Measurements from ENCODE around the gene GPR17. TPM values are rescaled to one million over a fixed set of nuclear protein-coding genes. Genes with fewer than 3 reads are reported as not detected.

GPR17 gene
- total RNA-seq, 4 donors from 2014 or later, result not detected

DNA sequence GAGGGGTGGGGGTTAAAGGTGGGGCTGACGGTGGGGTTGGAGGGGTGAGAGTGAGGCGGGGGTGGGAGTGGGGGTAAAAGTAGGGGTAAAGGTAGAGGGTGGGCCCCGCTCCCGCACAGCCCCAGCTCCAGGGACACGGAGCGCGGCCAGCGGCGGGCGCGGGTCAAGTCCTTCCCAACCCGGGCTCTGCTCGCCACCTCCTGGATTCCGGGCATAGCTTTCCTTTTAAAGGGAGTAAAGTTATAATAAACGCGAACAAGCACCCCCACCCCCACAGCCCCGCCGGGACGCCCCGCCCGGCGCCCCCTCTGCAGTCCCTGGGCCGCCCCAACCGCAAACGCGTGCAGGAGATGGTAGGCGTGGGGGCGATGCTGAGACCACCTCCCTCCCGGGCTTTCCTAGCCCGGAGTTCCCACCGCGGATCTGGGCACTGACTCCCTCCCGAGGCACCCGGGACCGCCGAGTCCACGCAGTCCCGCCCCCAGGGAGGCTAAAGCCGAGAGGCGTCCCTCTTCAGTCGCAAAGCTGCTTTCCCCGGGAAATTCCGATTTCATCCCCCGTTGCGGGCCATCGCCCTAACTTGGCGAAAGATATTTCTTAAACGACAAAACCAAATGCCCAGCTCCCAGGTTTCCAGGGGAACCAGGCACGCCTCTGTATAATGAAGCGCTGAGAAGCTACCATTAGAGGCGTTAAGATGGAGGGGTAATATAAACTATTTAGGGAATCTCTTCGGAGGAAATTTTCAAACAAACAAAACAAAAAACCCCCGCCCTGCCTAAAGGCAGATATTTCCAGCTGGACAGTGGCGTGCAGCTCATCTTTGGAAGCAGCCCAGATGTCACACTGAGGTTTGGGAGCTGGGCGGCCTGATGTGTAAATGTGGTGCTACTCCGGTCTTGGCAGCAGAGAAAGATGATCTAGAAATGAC is 29.6 kb downstream of the GPR17 start, which contains the start of gene LIMS2:
Gene LIMS2 (minus strand): TSS at position 200 of the 931 bp plus-strand sequence. CDS start 506 bp downstream, outside the sequence.
- no peak for DNase-seq
- TF ChIP-seq POLR2A (IDR thresholded peaks at IDR 0.05), result no peak
- TF ChIP-seq, protein P1, sequence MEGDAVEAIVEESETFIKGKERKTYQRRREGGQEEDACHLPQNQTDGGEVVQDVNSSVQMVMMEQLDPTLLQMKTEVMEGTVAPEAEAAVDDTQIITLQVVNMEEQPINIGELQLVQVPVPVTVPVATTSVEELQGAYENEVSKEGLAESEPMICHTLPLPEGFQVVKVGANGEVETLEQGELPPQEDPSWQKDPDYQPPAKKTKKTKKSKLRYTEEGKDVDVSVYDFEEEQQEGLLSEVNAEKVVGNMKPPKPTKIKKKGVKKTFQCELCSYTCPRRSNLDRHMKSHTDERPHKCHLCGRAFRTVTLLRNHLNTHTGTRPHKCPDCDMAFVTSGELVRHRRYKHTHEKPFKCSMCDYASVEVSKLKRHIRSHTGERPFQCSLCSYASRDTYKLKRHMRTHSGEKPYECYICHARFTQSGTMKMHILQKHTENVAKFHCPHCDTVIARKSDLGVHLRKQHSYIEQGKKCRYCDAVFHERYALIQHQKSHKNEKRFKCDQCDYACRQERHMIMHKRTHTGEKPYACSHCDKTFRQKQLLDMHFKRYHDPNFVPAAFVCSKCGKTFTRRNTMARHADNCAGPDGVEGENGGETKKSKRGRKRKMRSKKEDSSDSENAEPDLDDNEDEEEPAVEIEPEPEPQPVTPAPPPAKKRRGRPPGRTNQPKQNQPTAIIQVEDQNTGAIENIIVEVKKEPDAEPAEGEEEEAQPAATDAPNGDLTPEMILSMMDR (IDR thresholded peaks at IDR 0.05), result no peak
- 10 to 17% methylated on average over 24 of the region's 56 CpGs for WGBS, 2 donors
- Histone ChIP-seq H3K4me3 (peak within 1 kb of the TSS; percentile 55 to 79 (median 66)), H3K27me3 (peaks cover 0 to 60% (median 0%) of the 10 kb centered on the region in 4 donors), H3K27ac (peak within 1 kb of the TSS; percentile 81 to 95 (median 88)), H3K4me1 (peaks cover 3 to 65% (median 7%) of the 10 kb centered on the region in 3 donors), H3K36me3 (no peaks in the 10 kb centered on the region), H3K9me3 (no peaks in the 10 kb centered on the region)
- intact Hi-C loops (cut with DNase I), result no loop called here

DNA sequence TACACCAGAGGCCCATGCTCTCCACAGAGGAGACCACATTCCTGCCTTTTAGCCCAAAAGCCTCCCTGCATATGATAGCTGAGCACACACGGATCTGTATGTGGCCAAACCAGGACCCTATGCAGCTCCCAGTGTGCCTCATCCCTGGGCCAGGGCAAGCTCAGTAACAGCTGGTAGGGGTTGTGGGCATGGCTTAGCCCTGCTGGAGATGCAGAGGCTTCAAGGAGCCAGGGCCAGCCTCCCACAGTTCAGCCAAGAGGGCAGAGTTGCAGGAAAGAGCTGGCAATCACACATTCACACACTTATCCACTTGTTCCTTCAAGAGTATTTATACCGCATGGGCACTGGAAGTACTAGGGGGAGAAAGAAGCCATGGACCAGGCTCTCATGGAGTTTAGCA is 31.0 kb downstream of the GPR17 start:
- Histone ChIP-seq H3K27me3 (peaks cover 0 to 55% (median 0%) of the 10 kb centered on the region in 4 donors), H3K9me3 (no peaks in the 10 kb centered on the region), H3K36me3 (no peaks in the 10 kb centered on the region), H3K27ac (no peak overlapping the region), H3K4me3 (no peak overlapping the region), H3K4me1 (peaks cover 11 to 65% (median 11%) of the 10 kb centered on the region in 3 donors)
- intact Hi-C loops (cut with DNase I), result no loop called here
- no peak for DNase-seq
- 71 to 86% methylated on average over 2 of the region's 2 CpGs for WGBS, 2 donors
- no peak for TF ChIP-seq POLR2A (IDR thresholded peaks at IDR 0.05)
- TF ChIP-seq, protein P1 (IDR thresholded peaks at IDR 0.05), result no peak

DNA sequence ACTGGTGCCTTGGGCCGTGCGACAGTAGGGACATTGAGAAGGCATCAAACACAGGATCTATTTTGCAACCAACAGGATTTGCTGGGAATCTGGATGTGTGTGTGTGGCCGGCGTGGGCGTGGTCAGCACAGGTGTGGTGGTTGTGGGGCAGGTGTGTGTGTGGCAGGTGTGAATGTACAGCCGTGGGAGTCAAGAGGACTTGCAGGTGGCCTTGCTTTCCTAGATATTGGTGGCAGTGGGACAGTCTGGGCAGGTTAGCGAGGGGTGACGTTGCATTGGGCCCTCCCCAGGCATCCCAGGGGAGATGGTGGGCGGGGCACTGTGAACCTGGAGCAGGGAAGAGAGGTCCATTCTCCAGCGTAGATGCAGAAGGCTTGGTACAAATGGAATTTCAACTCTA is 32.6 kb downstream of the GPR17 start:
- Histone ChIP-seq H3K27me3 (peaks cover 0 to 40% (median 0%) of the 10 kb centered on the region in 4 donors), H3K27ac (no peak overlapping the region), H3K9me3 (no peaks in the 10 kb centered on the region), H3K4me3 (no peak overlapping the region), H3K36me3 (no peaks in the 10 kb centered on the region), H3K4me1 (peaks cover 11 to 70% (median 11%) of the 10 kb centered on the region in 3 donors)
- TF ChIP-seq POLR2A (IDR thresholded peaks at IDR 0.05), result no peak
- TF ChIP-seq, protein P1 (IDR thresholded peaks at IDR 0.05), result no peak
- WGBS, 2 donors, result 67 to 71% methylated on average over 8 to 10 of the region's 10 CpGs
- DNase-seq, result no peak
- intact Hi-C loops (cut with DNase I), result no loop called here

DNA sequence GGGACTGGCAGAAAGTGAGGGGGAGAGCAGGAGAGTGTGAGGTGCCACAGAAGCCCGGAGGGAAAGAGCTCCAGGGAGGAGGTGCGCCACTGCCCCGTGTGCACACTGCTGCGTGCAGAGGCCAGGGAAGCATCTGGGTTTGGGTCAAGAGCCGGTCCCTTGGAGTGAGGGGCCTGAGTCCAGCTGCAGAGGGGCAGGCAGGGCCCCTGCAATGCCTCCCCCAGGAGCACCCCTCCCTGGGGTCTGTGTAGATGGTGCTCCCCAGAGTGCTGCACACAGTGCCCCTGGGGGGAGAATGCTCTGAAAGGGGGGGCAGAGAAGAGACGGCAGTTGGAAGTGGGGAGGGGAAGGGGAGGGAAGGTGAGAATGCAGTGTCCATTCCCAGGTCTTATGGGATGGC is 33.0 kb downstream of the GPR17 start:
- Histone ChIP-seq H3K27ac (no peak overlapping the region), H3K27me3 (peaks cover 0 to 35% (median 0%) of the 10 kb centered on the region in 4 donors), H3K4me1 (peaks cover 11 to 70% (median 11%) of the 10 kb centered on the region in 3 donors), H3K36me3 (no peaks in the 10 kb centered on the region), H3K4me3 (no peak overlapping the region), H3K9me3 (no peaks in the 10 kb centered on the region)
- 81 to 86% methylated on average over 6 of the region's 6 CpGs for WGBS, 2 donors
- DNase-seq, result no peak
- TF ChIP-seq POLR2A (IDR thresholded peaks at IDR 0.05), result no peak
- TF ChIP-seq, protein P1 (IDR thresholded peaks at IDR 0.05), result no peak
- intact Hi-C loops (cut with DNase I), result no loop called here

Measured in esophagus squamous epithelium (tissue), 5 donors.